Parathyroid adenoma (tissue), 2 donors: ENCODE measurements around the gene PI4K2A.

ENCODE experiments used
- H2AFZ ChIP-seq: fragments of 300-600 bp; sonication (generic); one replicate; pipeline ENCODE4 v1.7.0; 2017; ENCODE audit warnings: antibody characterized with exemption, mild to moderate bottlenecking
- H3K27ac ChIP-seq: fragments of 300-600 bp; sonication (generic); one replicate; pipeline ENCODE4 v1.7.0; 2017
- H3K27me3 ChIP-seq: fragments of 300-600 bp; sonication (generic); one replicate; pipeline ENCODE4 v1.7.0; 2017; ENCODE audit warnings: low read length; ENCODE audit not compliant: control insufficient read depth, insufficient read depth
- H3K36me3 ChIP-seq: fragments of 300-600 bp; sonication (generic); one replicate; pipeline ENCODE4 v1.7.0; 2017; ENCODE audit warnings: low read length; ENCODE audit not compliant: control insufficient read depth, insufficient read depth
- H3K4me1 ChIP-seq: fragments of 300-600 bp; sonication (generic); one replicate; pipeline ENCODE4 v1.7.0; 2017; ENCODE audit warnings: control low read depth
- H3K4me2 ChIP-seq: fragments of 300-600 bp; sonication (generic); one replicate; pipeline ENCODE4 v1.7.0; 2017; ENCODE audit warnings: low read length
- H3K4me3 ChIP-seq: fragments of 300-600 bp; sonication (generic); one replicate; pipeline ENCODE4 v1.7.0; 2017; ENCODE audit warnings: low read depth, low read length
- H3K79me2 ChIP-seq: fragments of 300-600 bp; sonication (generic); one replicate; pipeline ENCODE4 v1.7.0; 2017; ENCODE audit warnings: control low read depth
- H3K9ac ChIP-seq: fragments of 300-600 bp; sonication (generic); one replicate; pipeline ENCODE4 v1.7.0; 2017; ENCODE audit warnings: mild to moderate bottlenecking
- H3K9me3 ChIP-seq: fragments of 300-600 bp; sonication (generic); one replicate; pipeline ENCODE4 v1.7.0; 2017; ENCODE audit warnings: low read length; ENCODE audit not compliant: control insufficient read depth
- CTCF ChIP-seq: fragments of 300-600 bp; sonication (generic); IDR thresholded peaks from one replicate; pipeline ENCODE4 v1.7.0; 2017; ENCODE audit warnings: antibody characterized with exemption, mild to moderate bottlenecking
- donor health status: primary hyperparathyroidism.

PI4K2A gene

GRCh38 chr10:97723001-97723400 is 82.5 kb downstream of the PI4K2A start:
- H3K9ac ChIP-seq = no peak overlapping the region
- TF ChIP-seq CTCF = no peak
- H3K4me3 ChIP-seq = no peak overlapping the region
- H3K27me3 ChIP-seq = no peaks in the 10 kb centered on the region
- H3K4me1 ChIP-seq = peaks cover 5% of the 10 kb centered on the region
- H3K27ac ChIP-seq = no peak overlapping the region
- H3K9me3 ChIP-seq = no peaks in the 10 kb centered on the region
- no peak overlapping the region for H2AFZ ChIP-seq
- no peaks in the 10 kb centered on the region for H3K79me2 ChIP-seq
- no peaks in the 10 kb centered on the region for H3K36me3 ChIP-seq
- no peak overlapping the region for H3K4me2 ChIP-seq

- no peak overlapping the region for H3K4me3 ChIP-seq
- no peaks in the 10 kb centered on the region for H3K27me3 ChIP-seq
- no peak overlapping the region for H3K27ac ChIP-seq
- no peaks in the 10 kb centered on the region for H3K36me3 ChIP-seq
- H3K79me2 ChIP-seq = no peaks in the 10 kb centered on the region
- H2AFZ ChIP-seq = no peak overlapping the region
- H3K4me2 ChIP-seq = no peak overlapping the region
- H3K9me3 ChIP-seq = no peaks in the 10 kb centered on the region
- H3K9ac ChIP-seq = no peak overlapping the region
- no peak for TF ChIP-seq CTCF
- H3K4me1 ChIP-seq = no peaks in the 10 kb centered on the region
Measured at GRCh38 chr10:97724341-97724941, 84.0 kb downstream of the PI4K2A start.
